ENCODE results near the gene STK10.

The STK10 gene

GRCh38 chr5:172141949-172142319 is 46.1 kb downstream of the STK10 start:
- TF ChIP-seq GABPA (IDR thresholded peaks at IDR 0.05; ENCODE audit: low read depth) (no peak), SPI1 (IDR thresholded peaks at IDR 0.05; ENCODE audit: borderline replicate concordance, low read depth) (no peak), POLR2AphosphoS5 (IDR thresholded peaks at IDR 0.05; ENCODE audit: low read depth) (no peak), CTCF (IDR thresholded peaks at IDR 0.05; ENCODE audit: insufficient read depth, low read length) (no peak), REST (IDR thresholded peaks at IDR 0.05; ENCODE audit: insufficient replicate concordance, low read depth) (no peak)
- DNase-seq (ENCODE audit: low read depth in 1 of 2, low spot score in 1 of 2): no peak
- H3K27ac ChIP-seq (replicated peaks): no peak overlapping the region
- H3K27me3 ChIP-seq (ENCODE audit: insufficient read depth, poor library complexity, severe bottlenecking): no peaks in the 10 kb centered on the region
- H3K4me3 ChIP-seq (replicated peaks; ENCODE audit: insufficient read depth, low read length): no peak overlapping the region

- no peak for DNase-seq (ENCODE audit: low read depth in 1 of 2, low spot score in 1 of 2)
- TF ChIP-seq GABPA (IDR thresholded peaks at IDR 0.05; ENCODE audit: low read depth): no peak
- TF ChIP-seq REST (IDR thresholded peaks at IDR 0.05; ENCODE audit: insufficient replicate concordance, low read depth): no peak
- no peak for TF ChIP-seq CTCF (IDR thresholded peaks at IDR 0.05; ENCODE audit: insufficient read depth, low read length)
- TF ChIP-seq POLR2AphosphoS5 (IDR thresholded peaks at IDR 0.05; ENCODE audit: low read depth): no peak
- no peak for TF ChIP-seq SPI1 (IDR thresholded peaks at IDR 0.05; ENCODE audit: borderline replicate concordance, low read depth)
- H3K4me3 ChIP-seq (replicated peaks; ENCODE audit: insufficient read depth, low read length): no peak overlapping the region
- H3K27me3 ChIP-seq (ENCODE audit: insufficient read depth, poor library complexity, severe bottlenecking): no peaks in the 10 kb centered on the region
- H3K27ac ChIP-seq (replicated peaks): no peak overlapping the region
Observed at GRCh38 chr5:172140866-172141265, 47.2 kb downstream of the STK10 start.

GRCh38 chr5:172140120-172140519 is 47.9 kb downstream of the STK10 start:
- no peak for DNase-seq (ENCODE audit: low read depth in 1 of 2, low spot score in 1 of 2)
- no peak overlapping the region for H3K4me3 ChIP-seq (replicated peaks; ENCODE audit: insufficient read depth, low read length)
- no peak overlapping the region for H3K27ac ChIP-seq (replicated peaks)
- TF ChIP-seq GABPA (IDR thresholded peaks at IDR 0.05; ENCODE audit: low read depth) (no peak), CTCF (IDR thresholded peaks at IDR 0.05; ENCODE audit: insufficient read depth, low read length) (no peak), REST (IDR thresholded peaks at IDR 0.05; ENCODE audit: insufficient replicate concordance, low read depth) (no peak), POLR2AphosphoS5 (IDR thresholded peaks at IDR 0.05; ENCODE audit: low read depth) (no peak), SPI1 (IDR thresholded peaks at IDR 0.05; ENCODE audit: borderline replicate concordance, low read depth) (no peak)
- H3K27me3 ChIP-seq (ENCODE audit: insufficient read depth, poor library complexity, severe bottlenecking): no peaks in the 10 kb centered on the region
